ENCODE results near the gene DYNC1I1.

DNA sequence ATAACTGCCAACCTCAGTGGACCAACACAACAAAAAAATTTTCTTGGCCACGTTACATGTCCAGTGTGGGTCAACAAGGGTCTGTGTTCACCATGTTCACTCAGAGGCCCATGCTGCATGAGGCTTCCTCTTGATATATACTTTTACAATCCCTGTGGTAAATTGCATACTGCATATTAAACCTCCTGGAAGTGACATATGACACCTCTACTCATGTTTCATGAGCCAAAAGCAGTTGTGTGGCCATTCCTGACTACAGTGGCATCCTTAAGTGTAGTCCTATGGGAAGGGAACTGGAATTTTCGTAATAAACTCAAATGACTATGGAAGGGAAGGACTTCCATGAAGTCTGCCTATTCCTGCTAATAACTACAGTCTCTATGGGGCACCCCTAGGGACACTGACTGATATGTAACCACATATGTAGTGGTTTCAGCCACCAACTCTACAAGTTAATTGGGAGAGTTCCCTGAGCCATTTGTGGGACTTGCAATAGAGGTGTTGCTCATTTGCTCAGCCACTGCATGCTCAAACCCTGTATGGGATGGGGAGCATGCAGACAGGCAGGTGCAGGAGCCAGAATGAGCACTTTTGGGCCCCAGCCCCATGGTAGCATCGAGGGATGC, 9.7 kb downstream of the DYNC1I1 start:
- TF ChIP-seq, protein P1, sequence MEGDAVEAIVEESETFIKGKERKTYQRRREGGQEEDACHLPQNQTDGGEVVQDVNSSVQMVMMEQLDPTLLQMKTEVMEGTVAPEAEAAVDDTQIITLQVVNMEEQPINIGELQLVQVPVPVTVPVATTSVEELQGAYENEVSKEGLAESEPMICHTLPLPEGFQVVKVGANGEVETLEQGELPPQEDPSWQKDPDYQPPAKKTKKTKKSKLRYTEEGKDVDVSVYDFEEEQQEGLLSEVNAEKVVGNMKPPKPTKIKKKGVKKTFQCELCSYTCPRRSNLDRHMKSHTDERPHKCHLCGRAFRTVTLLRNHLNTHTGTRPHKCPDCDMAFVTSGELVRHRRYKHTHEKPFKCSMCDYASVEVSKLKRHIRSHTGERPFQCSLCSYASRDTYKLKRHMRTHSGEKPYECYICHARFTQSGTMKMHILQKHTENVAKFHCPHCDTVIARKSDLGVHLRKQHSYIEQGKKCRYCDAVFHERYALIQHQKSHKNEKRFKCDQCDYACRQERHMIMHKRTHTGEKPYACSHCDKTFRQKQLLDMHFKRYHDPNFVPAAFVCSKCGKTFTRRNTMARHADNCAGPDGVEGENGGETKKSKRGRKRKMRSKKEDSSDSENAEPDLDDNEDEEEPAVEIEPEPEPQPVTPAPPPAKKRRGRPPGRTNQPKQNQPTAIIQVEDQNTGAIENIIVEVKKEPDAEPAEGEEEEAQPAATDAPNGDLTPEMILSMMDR (IDR thresholded peaks at IDR 0.05), result no peak
- TF ChIP-seq POLR2A (IDR thresholded peaks at IDR 0.05), result no peak

All from upper lobe of left lung (tissue), 4 donors.